Osteoblast (primary cell): ENCODE data around the gene PKD1L1. TPM values are rescaled to one million over a fixed set of nuclear protein-coding genes. Genes with fewer than 3 reads are reported as not detected.

Experiments used
- DNase-seq: peaks from one replicate; pipeline ENCODE4 v3.0.0; 2011; ENCODE audit warnings: low spot score, mixed read lengths; ENCODE audit not compliant: insufficient read length; ENCODE audit errors: missing footprints
- H2AFZ ChIP-seq: 2 replicates; pipeline ENCODE4 v1.6.0; 2011; ENCODE audit warnings: mild to moderate bottlenecking, low read length
- H3K27ac ChIP-seq: 2 replicates; pipeline ENCODE4 v1.5.1; 2011; ENCODE audit warnings: mild to moderate bottlenecking, low read depth, low read length, moderate library complexity
- H3K27me3 ChIP-seq: 2 replicates; pipeline ENCODE4 v1.6.0; 2012; ENCODE audit warnings: mild to moderate bottlenecking, control low read depth, inconsistent platforms, low read length, moderate library complexity; ENCODE audit not compliant: insufficient read depth
- H3K36me3 ChIP-seq: 2 replicates; pipeline ENCODE4 v1.5.1; 2011; ENCODE audit warnings: mild to moderate bottlenecking, low read length, control low read depth, moderate library complexity; ENCODE audit not compliant: insufficient read depth
- H3K4me1 ChIP-seq: 2 replicates; pipeline ENCODE4 v1.5.1; 2011; ENCODE audit warnings: mild to moderate bottlenecking, low read length, control low read depth, moderate library complexity; ENCODE audit not compliant: insufficient read depth
- H3K4me2 ChIP-seq: 2 replicates; pipeline ENCODE4 v1.6.0; 2011; ENCODE audit warnings: mild to moderate bottlenecking, low read length; ENCODE audit not compliant: insufficient read depth
- H3K4me3 ChIP-seq: fragments of 200-600 bp; sonication (generic); 3 replicates; pipeline ENCODE4 v1.5.1; 2012; ENCODE audit warnings: mild to moderate bottlenecking, low read length, inconsistent platforms; ENCODE audit not compliant: insufficient read depth
- H3K79me2 ChIP-seq: 2 replicates; pipeline ENCODE4 v1.6.0; 2012; ENCODE audit warnings: mild to moderate bottlenecking, low read length, control low read depth, inconsistent platforms; ENCODE audit not compliant: insufficient read depth
- H3K9me3 ChIP-seq: 2 replicates; pipeline ENCODE4 v1.5.1; 2011; ENCODE audit warnings: low read depth, low read length, control low read depth
- H4K20me1 ChIP-seq: 2 replicates; pipeline ENCODE4 v1.6.0; 2012; ENCODE audit warnings: mild to moderate bottlenecking, low read length, control low read depth; ENCODE audit not compliant: insufficient read depth
- CTCF ChIP-seq: IDR thresholded peaks from 2 replicates; pipeline ENCODE4 v1.5.1; 2011; ENCODE audit warnings: mild to moderate bottlenecking, low read depth, low read length, moderate library complexity; ENCODE audit errors: extremely low read depth
- total RNA-seq: library from RNA; depleted of rRNA; stranded (reverse); fragments of >200 nt; gene quantifications from 2 replicates; pipeline ENCODE4 v1.2.3, GENCODE V29; 2012

The PKD1L1 gene
- total RNA-seq, 1 donor: under 0.01 TPM

- no peak overlapping the region for H3K4me3 ChIP-seq
- DNase-seq: no peak
- H3K4me2 ChIP-seq: no peak overlapping the region
- H3K4me1 ChIP-seq: peaks cover 5% of the 10 kb centered on the region
- TF ChIP-seq CTCF: no peak
- H2AFZ ChIP-seq: no peak overlapping the region
- H3K36me3 ChIP-seq: peaks cover 64% of the 10 kb centered on the region
- H3K27ac ChIP-seq: peak overlapping the region; percentile 43
- H3K27me3 ChIP-seq: no peaks in the 10 kb centered on the region
- peaks cover 2% of the 10 kb centered on the region for H3K79me2 ChIP-seq
- H3K9me3 ChIP-seq: no peaks in the 10 kb centered on the region
- no peaks in the 10 kb centered on the region for H4K20me1 ChIP-seq
Measured at GRCh38 chr7:47970761-47971160, 22.5 kb upstream of the PKD1L1 start.

GRCh38 chr7:47968847-47969774 is 20.8 kb upstream of the PKD1L1 start:
- H3K36me3 ChIP-seq: peaks cover 67% of the 10 kb centered on the region
- peak; percentile 96 for TF ChIP-seq CTCF
- H4K20me1 ChIP-seq: no peaks in the 10 kb centered on the region
- no peak overlapping the region for H3K27ac ChIP-seq
- no peaks in the 10 kb centered on the region for H3K27me3 ChIP-seq
- H3K9me3 ChIP-seq: no peaks in the 10 kb centered on the region
- no peak overlapping the region for H2AFZ ChIP-seq
- peaks cover 2% of the 10 kb centered on the region for H3K79me2 ChIP-seq
- H3K4me3 ChIP-seq: no peak overlapping the region
- no peak overlapping the region for H3K4me2 ChIP-seq
- peak; percentile 88 for DNase-seq
- peaks cover 5% of the 10 kb centered on the region for H3K4me1 ChIP-seq

- Histone ChIP-seq H3K9me3 (no peaks in the 10 kb centered on the region), H4K20me1 (no peaks in the 10 kb centered on the region), H3K4me1 (peaks cover 5% of the 10 kb centered on the region), H2AFZ (no peak overlapping the region), H3K79me2 (peaks cover 2% of the 10 kb centered on the region), H3K4me2 (no peak overlapping the region), H3K27ac (no peak overlapping the region), H3K4me3 (no peak overlapping the region), H3K27me3 (no peaks in the 10 kb centered on the region), H3K36me3 (peaks cover 66% of the 10 kb centered on the region)
- DNase-seq: no peak
- no peak for TF ChIP-seq CTCF
Measured at GRCh38 chr7:47967708-47968107, 19.4 kb upstream of the PKD1L1 start.

- H3K36me3 ChIP-seq: peaks cover 63% of the 10 kb centered on the region
Measured at GRCh38 chr7:47967123-47967522, 18.9 kb upstream of the PKD1L1 start.

More at GRCh38 chr7:47967123-47967522, 18.9 kb upstream of the PKD1L1 start:
- DNase-seq: no peak
- Histone ChIP-seq H3K79me2 (peaks cover 2% of the 10 kb centered on the region), H3K4me1 (peaks cover 5% of the 10 kb centered on the region), H3K4me3 (no peak overlapping the region), H3K4me2 (no peak overlapping the region), H4K20me1 (no peaks in the 10 kb centered on the region), H3K27ac (no peak overlapping the region), H3K27me3 (no peaks in the 10 kb centered on the region), H3K9me3 (no peaks in the 10 kb centered on the region), H2AFZ (no peak overlapping the region)
- no peak for TF ChIP-seq CTCF
